ELF-1 (cell line): ENCODE measurements around the gene SAE1.
"Not testable (repeated sequence)": the region's sequence is repeated elsewhere in the genome, so short reads cannot be mapped to it uniquely, and the experiment has no call there.

Experiments
- DNase-seq: peaks from one replicate; pipeline ENCODE4 v3.0.0-alpha.2; 2016; ENCODE audit warnings: low read depth, low spot score

The SAE1 gene

GRCh38 chr19:47130589-47131227, at the start of gene SAE1:
TSS of gene SAE1 (plus strand) at chr19:47130835. CDS start at chr19:47130931, 96 bp downstream.
- DNase-seq: peak; percentile 99

- DNase-seq: peak; percentile 67
These were observed 49.5 kb upstream of the SAE1 start for GRCh38 chr19:47081095-47081494.

- no peak for DNase-seq
These were observed 48.1 kb upstream of the SAE1 start for GRCh38 chr19:47082493-47082892.

- DNase-seq: no peak
These were observed 45.7 kb upstream of the SAE1 start for GRCh38 chr19:47084879-47085439.

- no peak for DNase-seq
These were observed 44.4 kb upstream of the SAE1 start for GRCh38 chr19:47086280-47086679.

- no peak for DNase-seq
These were observed 40.8 kb upstream of the SAE1 start for GRCh38 chr19:47089767-47090350.

GRCh38 chr19:47093254-47093653, 37.4 kb upstream of the SAE1 start:
- DNase-seq: no peak

GRCh38 chr19:47093841-47094240, 36.8 kb upstream of the SAE1 start:
- no peak for DNase-seq

GRCh38 chr19:47094557-47095475, 35.8 kb upstream of the SAE1 start:
- DNase-seq: no peak

- no peak for DNase-seq
These were observed 35.0 kb upstream of the SAE1 start for GRCh38 chr19:47095476-47096099.

GRCh38 chr19:47096100-47096704, 34.4 kb upstream of the SAE1 start:
- no peak for DNase-seq

- no peak for DNase-seq
These were observed 33.9 kb upstream of the SAE1 start for GRCh38 chr19:47096721-47097120.

- DNase-seq: no peak
These were observed 33.0 kb upstream of the SAE1 start for GRCh38 chr19:47097396-47098201.

- no peak for DNase-seq
These were observed 32.0 kb upstream of the SAE1 start for GRCh38 chr19:47098608-47099007.

- DNase-seq: no peak
These were observed 31.0 kb upstream of the SAE1 start for GRCh38 chr19:47099576-47100050.

GRCh38 chr19:47100290-47100689, 30.3 kb upstream of the SAE1 start:
- no peak for DNase-seq

- not testable (repeated sequence) for DNase-seq
These were observed 29.5 kb upstream of the SAE1 start for GRCh38 chr19:47101116-47101515.

- DNase-seq: no peak
These were observed 28.1 kb upstream of the SAE1 start for GRCh38 chr19:47102346-47103060.

- DNase-seq: no peak
These were observed 26.0 kb upstream of the SAE1 start for GRCh38 chr19:47104680-47105079.

GRCh38 chr19:47105874-47106273, 24.8 kb upstream of the SAE1 start:
- no peak for DNase-seq
